GM19239 (cell line): ENCODE data around the gene HOXA3.

ENCODE experiments used
- DNase-seq: peaks from one replicate; pipeline ENCODE4 v3.0.0; 2011; ENCODE audit warnings: low spot score; ENCODE audit not compliant: insufficient read length
- FAIRE-seq: peaks from 2 replicates; lab custom pipeline; 2011; peaks lifted over from hg19 to GRCh38; lab: Jason Lieb, UNC

The HOXA3 gene

GRCh38 chr7:27158436-27159265 lies 6.3 kb upstream of the HOXA3 start:
- FAIRE-seq (no peak), DNase-seq (no peak)

- DNase-seq (no peak), FAIRE-seq (no peak)
Observed at GRCh38 chr7:27157702-27158431, 5.5 kb upstream of the HOXA3 start.

- FAIRE-seq (no peak), DNase-seq (no peak)
Observed at GRCh38 chr7:27156916-27157701, 4.7 kb upstream of the HOXA3 start.

DNA sequence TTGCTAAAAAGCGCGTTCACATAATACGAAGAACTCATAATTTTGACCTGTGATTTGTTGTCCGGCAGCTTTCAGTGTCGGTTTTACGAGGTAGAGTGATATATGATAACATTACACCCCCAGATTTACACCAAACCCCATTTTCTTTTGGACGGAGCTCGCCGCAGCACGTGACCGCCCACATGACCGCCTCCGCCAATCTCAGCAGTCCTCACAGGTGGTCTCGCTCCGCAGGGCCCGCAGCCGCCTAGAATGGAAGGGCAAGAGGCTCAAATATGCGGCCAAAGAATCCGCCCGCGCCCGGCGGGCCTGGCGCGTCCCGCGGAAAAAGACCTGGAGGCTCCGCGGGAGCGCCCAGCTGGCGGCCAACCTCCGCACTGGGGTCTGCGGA lies 4.1 kb upstream of the HOXA3 start, which contains the start of gene HOXA7:
Gene HOXA7 (minus strand): TSS at position 168 of the 391 bp plus-strand sequence. CDS start 130 bp downstream, at position 38.
- DNase-seq = no peak
- FAIRE-seq = no peak

GRCh38 chr7:27155816-27156507 lies 3.6 kb upstream of the HOXA3 start:
- no peak for DNase-seq
- no peak for FAIRE-seq

DNA sequence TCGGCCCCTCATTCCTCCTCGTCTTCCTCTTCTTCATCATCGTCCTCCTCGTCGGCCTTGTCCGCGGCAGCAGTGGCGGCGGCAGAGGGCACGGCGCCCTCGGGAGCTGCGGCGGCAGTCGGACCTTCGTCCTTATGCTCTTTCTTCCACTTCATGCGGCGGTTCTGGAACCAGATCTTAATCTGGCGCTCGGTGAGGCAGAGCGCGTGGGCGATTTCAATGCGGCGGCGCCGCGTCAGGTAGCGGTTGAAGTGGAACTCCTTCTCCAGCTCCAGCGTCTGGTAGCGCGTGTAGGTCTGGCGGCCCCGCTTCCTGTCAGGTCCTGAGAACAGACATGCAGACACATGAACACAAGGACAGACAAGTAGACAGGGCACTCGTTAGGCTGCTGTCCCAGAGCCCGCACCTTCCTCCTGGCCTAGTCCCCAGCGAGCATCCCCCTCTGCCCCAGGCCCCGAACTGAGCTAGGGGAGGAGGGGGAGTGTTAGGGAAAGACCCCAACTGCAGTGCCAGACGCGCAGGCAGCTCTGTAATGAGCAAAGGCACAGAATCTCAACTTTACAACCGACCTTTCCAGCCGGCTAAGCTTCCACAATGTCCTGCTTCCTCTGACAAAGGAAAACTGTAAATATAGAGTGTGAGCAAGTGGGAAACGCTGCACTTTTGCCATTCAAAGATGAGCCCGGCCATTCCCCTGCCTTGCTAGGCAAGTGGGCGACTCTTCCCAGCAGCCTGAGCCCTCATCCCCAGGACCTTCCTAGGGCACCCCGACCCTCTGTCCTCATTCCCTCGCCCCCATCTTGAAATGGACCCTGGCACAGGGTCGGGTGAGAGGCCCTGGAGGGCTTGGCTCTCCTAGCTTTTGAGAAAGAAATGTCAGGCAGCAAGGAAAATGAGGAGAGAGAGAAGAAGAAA lies 2.8 kb upstream of the HOXA3 start:
- FAIRE-seq = no peak
- no peak for DNase-seq

DNA sequence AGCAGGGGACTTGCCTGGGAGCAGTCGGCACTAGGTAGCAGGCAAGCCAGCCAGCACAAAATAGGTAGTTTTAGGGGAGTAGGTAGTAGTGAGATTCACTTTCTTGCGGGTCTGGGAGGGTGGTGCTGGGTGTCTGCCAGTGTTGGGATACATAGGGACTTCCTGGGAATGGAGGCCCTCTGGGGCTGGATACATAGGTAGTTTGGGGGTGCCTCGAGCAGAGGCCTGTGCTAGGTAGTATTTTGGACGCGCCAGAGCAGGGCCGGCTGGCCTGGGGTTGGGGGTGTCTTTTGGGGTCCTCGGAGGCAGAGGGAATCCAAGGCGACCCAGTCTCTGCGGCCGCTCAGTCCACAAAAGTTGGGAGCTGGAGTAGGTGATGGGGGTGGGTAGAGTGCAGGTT lies 2.0 kb upstream of the HOXA3 start:
- no peak for DNase-seq
- no peak for FAIRE-seq

- DNase-seq = no peak
- no peak for FAIRE-seq
Observed at GRCh38 chr7:27153526-27153925, 1.1 kb upstream of the HOXA3 start.

DNA sequence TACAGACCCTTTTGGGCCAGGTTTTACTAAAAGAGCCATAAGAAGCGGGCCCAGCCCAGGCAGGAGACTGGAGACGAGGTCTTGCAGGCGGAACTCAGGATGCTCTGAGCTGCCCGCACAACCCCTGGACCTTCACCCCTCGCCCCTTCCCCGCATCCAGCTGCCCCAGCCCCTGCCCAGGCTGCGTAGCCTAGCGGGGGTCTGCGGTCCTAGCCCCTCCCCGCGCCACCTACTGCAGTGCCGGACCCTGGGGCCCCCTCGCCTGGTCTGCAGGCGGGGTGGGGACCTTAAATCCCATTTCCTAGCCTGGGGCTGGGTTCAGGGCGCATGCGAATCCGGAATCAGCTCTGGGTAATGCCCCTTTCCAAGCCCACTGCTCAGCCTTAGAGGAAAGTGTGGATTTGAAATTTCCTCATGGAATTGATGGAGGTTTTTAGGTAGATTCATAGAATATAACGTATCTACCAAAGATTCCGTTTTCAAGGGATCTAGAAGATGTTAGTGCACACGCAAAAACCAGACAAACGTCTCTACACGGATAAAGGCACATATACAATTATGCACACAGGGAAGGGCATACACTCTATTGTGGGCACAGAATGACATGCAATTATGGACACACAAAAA lies 546 bp upstream of the HOXA3 start:
- no peak for FAIRE-seq
- DNase-seq = no peak

DNA sequence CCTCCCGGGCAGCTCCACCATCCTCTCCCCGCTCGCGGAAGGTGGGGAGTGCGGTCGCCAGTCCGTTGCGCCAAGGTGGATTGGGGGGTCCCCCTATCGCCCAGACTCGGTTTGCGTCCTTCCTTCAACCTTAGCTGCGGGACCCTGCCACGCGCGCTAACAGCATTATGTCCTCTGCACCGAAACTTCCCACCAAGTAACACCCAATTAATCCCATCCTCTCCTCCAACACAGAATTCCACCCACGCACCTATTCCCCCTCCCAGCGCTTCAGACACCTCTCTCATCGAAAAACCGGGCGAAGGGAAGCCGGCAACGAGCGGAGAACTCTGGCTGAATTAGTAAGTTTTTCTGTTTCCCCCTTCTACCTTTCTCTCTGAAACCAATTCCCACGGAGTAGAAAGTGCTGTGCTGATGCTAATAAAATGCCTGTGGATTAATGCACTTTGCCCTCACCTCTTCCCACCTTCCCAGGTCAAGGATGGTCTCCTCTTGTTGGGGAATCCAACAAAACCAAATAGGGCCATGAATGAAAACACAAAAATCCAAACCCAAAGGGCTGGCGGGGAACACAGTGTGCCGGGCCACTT lies 947 bp downstream of the HOXA3 start:
- DNase-seq (no peak), FAIRE-seq (no peak)

DNA sequence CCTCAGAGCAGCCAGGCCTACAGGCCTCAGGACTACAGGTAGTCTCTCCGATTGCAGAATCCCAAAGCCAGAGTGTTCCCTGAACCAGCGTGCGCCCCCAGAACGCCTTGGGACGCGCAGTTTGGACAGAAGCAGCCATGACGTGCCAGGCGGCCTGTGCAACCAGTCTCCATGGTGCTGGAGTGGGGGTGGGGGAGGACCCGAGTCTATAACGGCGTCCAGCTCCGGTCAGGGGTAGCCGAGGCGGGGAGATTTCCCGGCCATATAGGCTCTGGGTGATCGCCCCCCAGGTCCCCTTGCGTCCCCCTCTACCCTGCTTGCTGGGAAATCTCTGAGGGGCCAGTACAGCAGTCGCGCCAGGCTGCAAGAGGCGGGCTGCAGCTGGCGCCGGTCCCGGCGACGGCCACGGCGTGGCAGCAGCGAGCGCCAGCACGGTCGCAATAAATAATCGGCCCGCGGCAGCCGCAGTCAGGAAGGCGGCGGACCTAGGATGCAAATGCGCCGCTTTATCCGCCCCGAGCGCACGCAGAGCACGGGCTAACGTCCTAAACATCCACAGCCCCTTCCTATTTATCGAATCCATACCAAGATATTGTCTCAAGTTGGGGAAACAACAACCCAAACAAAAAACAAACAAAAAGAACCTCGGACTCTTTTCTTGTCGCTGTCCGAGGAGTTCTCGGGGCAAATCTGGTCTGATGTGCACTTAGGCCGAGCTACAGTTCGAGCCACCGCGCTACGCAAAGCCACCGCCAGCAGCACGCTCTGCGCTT lies 1.6 kb downstream of the HOXA3 start:
- DNase-seq = peak; percentile 86
- no peak for FAIRE-seq

GRCh38 chr7:27149842-27150567 lies 2.4 kb downstream of the HOXA3 start:
- FAIRE-seq = no peak
- DNase-seq = no peak

DNA sequence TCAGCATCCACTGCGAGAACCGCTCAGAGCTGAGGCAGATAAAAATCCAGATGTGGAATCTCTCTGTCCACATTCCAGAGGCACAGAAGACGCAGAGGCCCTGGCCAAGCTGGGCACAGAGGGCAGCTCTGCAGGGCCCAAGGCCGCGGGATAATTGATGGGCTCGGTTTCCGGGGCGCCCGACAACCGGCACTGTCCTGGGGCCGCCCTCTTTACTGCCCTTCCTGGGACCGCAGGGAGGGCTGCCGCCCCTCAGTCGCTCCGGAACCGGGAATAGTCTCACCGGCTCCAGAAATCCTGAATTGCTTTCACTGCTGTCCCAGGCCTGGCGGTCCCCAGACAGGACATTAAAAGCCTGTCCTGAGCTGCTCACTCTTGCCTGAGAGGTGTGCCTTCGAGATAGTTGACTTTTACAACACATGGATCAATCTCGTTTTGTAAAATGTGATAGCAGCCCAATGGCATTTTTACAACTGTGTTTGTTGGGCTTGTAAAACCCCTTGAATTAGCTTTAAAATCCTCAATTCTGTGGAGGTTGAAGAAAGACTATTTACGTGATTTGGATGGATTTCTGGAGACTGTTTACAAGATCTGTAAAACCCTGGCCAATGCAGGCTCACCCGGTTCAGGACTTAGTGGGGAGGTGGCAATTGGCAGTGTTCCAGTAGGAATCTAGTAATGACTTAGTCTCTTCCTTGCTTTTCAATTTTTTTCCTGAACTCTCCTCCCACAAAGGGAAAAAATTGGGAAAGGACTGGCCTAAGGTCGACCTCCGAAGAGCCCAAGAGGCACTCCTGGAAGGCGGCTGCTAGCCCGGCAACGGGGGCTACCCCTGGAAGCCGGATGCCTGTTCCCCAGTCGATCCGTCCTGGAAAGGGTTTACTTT lies 3.4 kb downstream of the HOXA3 start:
- DNase-seq (no peak), FAIRE-seq (no peak)

GRCh38 chr7:27148031-27148755 lies 4.2 kb downstream of the HOXA3 start:
- DNase-seq (no peak), FAIRE-seq (no peak)
